HG03097 (cell line): ENCODE data around the gene GUCY1A2.

Experiments
- ATAC-seq: cut with Tn5 transposase; IDR thresholded peaks from one replicate; pipeline ENCODE4 v1.9.1; 2021; ENCODE audit not compliant: unreplicated experiment, low FRiP score

GUCY1A2 gene

DNA sequence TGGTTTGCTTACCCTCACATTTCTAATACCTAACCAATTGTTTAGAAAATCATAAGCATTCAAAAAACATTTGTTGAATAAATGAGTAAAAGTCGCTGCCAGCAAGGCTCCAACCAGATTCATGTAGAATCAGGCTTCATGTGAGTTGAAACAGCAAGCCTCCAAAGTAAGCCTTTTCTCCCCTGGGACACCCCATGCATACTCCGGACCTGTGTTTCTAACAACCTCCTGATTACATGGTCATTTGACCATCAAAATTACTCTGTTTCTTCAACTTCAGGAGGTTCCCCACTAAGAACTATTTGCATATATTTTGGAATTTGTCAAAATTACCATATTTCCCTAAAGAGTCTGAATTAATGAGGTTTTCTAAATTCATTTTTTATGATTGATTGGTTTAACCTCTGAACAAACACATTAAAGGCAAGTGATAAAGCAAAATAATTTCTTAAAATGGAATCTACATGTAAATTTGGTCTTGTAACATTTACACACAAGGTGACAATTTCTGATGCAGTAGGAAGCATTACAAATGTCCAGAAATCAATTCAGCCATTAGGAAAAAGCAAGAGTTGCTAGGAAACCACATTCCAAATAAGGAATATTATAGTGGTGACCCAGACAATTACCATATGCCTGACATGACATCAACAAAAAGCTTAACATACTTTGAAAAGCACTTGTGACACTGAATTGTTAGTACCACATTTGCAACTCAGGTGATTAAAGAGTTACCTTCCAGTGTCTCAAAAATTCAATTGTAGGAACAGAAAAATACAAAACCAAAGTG lies 252.6 kb downstream of the GUCY1A2 start:
- no peak for ATAC-seq

DNA sequence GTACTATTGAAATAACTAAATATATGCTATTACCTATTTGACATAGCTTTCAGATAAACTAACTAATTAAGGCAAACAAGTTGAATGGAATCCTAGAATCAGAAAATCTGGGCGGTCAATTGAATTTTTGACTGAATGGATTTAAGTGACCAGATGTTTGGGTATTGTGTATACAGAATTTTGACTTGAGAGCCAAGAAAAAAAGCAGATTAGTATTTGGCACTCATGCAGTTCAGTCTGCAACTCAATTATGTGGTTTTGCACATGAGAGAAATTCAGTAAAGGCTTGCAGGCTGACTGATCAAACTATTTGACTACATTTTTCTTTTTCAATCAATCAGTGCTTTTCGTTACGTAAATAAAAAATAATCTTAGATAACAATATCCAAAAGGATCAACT lies 254.8 kb downstream of the GUCY1A2 start:
- no peak for ATAC-seq

DNA sequence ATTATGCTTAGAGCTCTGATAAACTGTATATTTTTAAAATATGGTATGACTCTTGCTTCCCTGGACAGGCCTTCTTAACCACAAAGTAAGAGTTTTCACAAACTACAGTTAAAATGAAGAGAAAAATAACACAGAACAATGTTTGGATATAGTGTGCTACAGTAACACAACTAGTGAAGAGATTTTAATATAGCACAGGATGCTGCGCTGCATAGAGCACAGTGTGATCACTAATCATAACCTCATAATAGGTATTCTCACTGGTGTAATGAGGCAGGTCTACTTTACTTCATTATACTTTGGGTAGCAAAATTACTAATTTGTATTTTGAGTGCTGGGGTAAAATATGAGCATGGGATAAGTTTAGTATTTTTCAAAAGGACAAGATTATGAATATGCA lies 256.5 kb downstream of the GUCY1A2 start:
- no peak for ATAC-seq

DNA sequence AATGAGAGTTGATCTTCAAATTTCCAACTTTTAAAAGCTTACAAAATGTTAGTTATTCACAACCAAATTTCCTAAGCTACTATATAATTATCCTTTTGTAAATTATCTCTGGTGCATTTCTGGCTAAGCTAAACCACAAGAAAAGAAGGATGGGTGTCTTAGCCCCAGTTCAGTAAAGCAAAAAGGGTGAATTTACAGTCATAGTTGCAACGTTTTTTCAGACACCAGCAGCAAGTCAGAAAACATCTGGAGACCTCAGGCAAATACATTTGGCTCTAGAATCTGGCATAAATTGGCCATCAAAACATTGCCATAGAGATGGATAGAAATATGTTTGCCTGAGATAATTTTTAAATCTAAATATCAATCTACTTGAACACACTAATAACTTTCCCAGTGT lies 257.0 kb downstream of the GUCY1A2 start:
- no peak for ATAC-seq

DNA sequence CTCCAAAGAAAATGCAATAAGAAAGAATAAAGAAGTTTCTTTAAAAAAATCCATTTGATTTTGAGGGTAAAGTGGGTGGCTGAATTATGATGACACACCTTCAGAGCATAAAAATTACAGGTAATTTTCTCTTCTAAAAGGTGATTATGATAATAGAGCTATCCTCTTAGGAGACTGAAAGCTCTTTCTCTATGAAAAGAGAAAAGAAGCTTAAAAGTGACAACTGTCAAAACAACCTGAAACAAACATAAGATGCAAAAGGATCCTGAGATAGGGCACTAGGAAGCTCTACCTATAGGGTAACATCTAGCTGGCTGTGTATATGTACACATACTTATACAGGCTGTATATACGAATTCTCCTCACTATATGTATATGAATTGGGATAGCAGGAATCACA lies 270.2 kb downstream of the GUCY1A2 start:
- ATAC-seq, result no peak

DNA sequence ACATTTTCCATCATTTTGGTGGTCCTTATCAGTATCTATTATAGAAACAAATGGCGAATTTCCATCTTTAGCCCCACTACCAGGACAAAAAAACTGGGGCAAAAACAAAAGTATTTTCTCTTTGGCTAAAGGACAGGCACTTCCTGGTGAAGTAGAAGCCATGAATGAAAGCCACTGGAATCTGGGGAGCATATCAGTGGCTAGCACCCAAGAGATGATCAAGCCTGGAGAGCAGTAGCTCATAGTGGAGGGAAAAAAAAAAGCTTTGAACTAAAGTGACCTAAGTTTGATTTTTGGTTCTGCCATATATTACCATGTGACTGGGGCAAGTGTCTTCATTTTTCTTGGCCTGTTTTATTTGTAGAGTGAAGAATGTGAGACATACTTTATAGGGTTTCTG lies 272.3 kb downstream of the GUCY1A2 start:
- ATAC-seq, result no peak

DNA sequence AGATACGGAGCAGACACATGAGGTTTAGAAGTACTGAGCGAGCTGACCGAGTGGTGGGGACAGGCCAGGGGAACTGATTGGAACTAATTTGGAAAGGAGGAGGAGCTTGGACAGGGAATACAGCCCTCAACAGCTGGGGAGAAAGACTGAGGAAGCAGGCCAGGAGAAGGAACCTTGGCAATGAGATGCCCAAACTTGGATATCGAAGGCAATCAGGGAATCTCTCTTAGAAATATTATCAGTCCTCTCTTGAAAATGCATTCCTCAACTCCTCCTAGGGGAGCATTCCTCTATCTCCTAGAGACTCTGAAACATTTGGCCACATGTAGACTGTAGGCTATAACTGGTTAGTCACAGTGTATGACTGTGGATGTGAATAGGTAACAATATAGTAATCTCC lies 284.6 kb downstream of the GUCY1A2 start:
- ATAC-seq, result no peak

DNA sequence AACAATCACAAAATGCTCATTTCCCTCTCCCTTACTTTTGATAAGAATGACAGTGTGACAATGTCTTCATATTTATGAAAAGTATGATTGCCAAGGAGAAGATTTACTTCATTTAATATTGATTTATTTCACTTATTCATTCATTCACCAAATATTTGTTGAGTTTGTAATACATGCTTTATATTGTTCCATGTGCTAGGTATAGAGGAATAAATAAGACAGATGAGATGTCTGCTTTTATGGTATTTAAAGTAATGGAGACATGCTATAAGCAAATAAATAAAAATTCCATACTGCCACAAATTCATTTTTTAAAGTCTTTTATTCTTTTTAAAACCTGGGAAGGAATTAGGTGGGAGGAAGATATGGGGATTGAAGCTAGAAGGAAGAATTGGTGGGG lies 289.4 kb downstream of the GUCY1A2 start:
- ATAC-seq, result no peak

DNA sequence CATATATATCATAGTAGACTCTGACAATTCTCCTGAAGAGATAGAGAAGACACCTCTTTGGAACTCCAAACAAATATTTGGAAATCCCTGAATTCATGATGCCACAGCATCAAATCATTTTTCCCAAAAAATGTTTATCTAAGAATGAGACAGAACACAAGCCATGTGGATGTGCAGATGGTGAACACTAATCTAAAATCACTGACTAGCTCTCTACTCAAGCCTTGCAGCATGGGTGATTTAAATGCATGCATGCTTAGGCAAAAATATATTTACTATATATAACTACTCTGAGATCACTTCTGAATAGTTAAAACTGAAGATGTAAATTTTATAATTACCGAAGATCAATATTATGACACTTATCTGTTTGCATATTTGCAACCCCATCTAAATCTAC lies 289.9 kb downstream of the GUCY1A2 start:
- no peak for ATAC-seq

DNA sequence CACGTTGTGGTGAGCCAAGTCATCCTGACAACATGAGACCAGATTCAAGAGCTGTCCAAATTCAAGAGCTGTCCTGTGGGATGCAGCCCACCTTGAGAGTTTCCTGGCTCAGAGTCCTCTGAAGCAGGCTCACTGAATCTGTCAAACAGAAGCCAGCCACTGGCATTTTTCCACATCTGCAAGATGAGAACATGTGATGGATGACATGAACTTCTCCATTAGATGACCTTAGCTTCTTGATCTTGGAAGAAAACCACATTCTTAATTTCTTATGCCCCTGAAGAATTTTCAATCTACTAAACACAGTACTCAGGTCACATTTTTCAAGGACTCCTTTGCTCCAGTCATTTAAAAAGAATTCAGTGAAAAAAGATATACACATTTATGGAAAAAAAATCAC lies 291.0 kb downstream of the GUCY1A2 start:
- no peak for ATAC-seq

DNA sequence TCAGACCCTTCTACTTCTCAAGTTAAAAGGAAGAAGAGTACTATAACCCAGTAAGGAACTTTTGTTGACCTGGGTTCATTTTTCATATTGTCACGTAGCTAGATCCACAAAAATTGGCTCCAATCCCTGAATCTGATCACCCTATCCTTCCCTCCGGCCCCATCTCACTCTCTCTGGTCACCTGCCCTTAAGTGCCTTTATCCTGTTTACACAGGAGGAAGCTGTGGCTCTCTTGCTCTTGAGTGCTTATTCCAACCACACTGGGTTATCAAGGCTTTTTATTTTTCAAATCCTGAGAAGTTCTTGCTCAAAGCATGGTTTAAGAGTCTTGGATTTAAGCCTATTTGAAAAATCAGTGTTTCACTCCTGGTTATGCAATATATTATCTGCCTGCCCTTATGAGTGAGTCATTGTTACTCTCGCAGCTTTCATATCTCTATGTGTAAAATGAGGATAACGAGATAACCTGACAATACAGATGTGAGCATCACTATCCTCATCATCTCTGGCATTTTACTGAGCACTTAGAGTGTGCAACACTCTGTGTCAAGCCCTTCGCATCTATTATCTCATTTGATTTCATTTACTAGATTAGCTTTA lies 293.9 kb downstream of the GUCY1A2 start:
- ATAC-seq, result no peak

DNA sequence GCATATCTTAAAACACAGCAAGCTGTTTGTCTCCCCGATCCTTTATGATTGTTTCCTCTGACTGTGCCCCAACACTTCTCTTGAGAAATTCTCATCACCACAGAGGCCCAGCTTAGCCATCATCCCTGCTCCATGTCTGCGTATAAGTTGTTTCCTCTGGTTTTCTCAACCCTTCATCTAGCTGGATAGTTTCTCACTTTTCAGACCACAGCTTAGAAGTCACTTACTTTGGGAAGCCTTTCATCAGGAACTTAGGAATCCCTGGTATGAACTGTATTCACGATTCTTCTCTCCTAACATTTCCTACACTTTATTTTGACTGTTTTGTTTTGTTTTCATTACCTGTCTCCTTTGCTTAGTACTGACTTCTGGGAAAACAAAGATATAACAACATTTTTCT lies 295.2 kb downstream of the GUCY1A2 start:
- ATAC-seq, result no peak

DNA sequence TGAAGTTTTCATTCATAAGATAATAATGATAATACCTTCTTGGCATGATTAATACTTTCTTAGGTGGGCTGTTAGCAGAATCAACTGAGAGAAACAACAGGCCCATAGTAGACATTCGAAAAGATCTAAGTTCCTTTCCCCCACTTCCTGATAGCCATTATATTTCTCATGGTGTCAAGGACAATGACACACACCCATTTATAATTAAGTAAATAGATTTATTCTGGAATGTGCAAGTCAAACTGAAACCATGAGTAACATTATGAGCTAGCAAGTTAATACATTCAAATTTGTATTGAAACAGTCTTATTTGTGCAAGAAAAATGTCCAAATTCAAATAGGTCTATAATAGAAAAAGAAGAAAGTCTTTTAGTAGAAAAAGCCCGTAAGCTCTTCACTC lies 301.1 kb downstream of the GUCY1A2 start:
- ATAC-seq, result no peak

DNA sequence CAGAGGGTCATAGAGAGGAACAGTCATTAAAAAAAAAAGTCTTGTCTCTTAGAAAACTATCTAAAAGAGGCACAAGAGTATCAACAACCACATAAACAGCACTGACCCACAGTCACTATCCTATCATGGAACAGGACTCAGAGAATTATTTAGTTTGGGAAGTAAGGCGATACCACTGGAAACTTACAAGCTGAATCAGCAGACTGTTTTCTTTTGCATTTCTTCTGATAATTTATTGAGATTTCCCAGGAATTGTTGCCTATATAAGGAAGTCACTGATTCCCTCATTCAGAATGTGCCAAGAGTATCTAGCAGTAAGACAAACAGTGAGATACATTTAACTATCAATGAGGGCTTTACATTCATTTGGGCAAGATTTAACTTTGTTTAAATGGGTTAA lies 304.1 kb downstream of the GUCY1A2 start:
- ATAC-seq, result no peak

DNA sequence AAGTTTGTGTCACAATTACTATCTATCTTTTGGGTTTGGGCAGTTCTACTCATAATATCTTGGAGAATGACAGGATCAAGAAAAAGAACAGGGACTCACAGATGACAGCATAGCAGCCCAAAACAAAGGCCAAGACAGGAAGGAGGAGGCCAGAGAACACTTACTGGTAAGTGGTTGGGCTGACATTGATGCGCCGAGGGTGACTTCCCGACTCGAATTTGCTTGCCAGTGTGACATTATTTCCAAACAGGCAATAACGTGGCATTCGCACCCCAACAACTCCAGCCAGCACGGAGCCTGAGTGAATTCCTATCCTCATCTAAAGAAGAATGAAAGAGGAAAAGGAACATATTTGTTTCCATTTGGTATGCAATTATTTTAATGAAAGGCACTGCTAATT lies 309.9 kb downstream of the GUCY1A2 start:
- no peak for ATAC-seq

DNA sequence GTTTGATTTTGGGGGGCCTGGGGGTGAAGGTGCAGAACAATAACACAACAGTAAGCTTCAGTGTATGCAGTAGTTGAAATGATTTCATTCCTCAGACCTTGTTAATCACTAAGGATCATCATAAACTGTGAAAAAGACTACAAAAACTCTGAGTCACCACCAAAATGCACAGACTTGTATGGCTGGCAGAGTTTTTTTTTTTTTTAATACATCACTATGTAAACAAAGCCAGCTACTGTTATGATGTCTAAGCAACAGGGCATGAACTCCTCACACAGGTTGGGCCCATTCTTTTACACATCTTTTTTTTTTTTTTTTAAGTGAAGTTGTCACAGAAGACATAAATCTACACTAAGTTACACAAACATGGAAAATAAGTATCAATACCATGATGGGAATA lies 311.9 kb downstream of the GUCY1A2 start:
- ATAC-seq, result no peak

DNA sequence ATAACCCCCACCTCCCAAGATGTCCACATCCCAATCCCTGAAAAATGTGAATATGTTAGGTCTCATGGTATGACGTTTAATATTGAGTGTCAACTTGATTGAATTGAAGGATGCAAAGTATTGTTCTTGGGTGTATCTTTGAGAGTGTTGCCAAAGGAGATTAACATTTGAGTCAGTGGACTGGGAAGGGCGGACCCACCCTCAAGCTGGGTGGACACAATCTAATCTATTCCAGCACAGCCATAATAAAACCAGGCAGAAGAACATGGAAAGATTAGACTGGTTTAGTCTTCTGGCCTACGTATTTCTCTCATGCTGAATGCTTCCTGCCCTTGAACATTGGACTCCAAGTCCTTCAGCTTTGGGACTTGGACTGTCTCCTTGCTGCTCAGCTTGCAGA lies 315.5 kb downstream of the GUCY1A2 start:
- ATAC-seq, result no peak

DNA sequence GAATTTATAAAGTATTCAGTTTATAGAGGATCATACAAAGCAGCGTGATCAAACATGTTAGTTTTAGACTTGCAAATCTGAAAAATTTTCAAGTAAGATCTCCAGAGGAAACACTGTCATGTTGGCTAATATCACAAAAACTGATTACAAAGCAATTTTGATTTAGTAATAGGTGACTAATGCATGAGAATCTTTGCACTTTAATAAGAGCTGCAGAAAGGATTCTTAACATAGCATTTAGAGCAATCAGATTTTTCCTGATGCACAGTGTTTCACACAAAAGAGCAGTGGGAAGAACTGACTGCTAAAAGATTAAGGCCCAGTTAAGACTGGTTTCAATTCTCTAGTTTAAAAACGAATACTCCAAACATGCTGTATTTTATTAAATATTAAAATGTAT lies 321.2 kb downstream of the GUCY1A2 start:
- ATAC-seq, result no peak

DNA sequence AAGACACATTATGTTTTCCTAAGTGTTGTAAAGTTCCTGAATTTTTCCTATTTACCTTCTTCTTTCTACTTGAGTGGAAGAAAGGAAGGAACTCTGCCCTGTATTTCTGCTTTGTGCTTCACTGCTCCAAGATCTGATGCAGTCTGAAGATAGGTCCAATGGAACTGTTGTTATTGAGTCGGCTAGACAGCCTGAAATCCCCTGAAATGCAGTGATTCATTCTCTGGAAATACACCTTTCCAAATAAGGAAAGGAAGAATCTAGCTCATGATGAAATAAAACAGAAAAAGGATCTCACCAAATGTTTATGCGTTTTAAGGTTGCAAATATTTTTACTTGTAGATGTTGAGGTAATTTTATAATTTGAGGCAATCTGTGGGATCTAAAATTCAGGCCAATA lies 322.8 kb downstream of the GUCY1A2 start:
- no peak for ATAC-seq

DNA sequence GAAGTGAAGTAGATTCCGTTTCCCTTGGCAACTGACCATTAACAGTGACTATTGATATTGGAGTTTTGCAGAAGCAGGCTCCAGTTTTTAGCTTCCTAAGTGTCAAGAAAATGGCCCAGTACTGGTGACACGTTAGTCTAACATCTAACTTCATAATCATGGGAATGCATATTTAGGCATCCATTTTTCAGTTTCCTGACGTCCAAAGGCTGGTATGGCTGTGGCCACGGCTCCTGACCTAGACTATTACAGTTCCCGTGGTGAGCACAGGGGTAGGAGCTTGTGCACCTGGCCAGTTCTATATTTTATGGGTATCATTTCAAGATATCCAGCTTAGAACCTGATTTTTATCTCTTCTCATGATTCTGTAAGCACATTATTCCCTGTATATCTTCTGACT lies 323.8 kb downstream of the GUCY1A2 start:
- no peak for ATAC-seq

DNA sequence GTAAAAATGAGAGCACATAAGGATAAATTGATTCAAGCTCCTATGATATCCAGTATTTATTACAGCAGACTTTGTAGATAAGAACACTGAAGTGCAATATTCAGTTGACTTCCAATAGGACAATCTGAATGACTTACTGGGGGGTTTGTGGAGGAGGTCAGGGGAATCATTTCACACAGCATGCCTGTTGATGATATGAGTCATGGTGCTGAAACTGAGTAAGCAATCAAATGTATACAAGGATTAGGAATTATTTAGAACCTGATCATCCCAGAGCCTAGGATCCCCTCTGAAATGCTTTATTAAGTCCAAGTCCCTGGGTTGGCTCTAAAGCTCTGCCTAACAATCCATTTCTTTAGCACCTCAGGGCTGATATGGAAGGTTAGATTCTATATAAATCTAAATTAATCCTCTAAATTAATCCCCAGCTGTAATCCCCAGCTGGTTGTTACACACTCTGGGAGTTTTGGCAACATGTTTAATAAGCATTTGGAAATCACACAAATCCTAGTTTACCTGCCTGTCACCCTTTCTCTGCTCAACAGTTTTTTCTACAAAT lies 326.4 kb downstream of the GUCY1A2 start:
- no peak for ATAC-seq

DNA sequence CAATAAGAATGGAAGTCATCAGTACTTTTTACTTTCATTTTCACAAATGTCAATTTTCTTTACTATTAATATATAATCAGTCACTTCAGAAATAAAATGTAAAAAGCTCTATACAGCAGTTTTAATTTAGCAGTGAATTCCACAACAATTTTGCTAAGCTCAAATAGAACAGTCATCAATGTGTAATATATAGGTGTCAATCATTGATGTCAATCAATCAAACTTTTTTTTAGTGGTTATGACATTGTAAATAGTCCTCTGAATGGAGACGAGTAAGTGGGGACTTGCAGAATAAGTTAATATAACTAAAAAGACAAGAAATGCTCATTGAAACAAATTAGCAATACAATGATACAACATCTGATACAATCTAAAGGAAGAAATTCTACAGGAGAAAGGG lies 327.4 kb downstream of the GUCY1A2 start:
- no peak for ATAC-seq
